ENCODE data around the gene CCR3.

Gene CCR3

DNA sequence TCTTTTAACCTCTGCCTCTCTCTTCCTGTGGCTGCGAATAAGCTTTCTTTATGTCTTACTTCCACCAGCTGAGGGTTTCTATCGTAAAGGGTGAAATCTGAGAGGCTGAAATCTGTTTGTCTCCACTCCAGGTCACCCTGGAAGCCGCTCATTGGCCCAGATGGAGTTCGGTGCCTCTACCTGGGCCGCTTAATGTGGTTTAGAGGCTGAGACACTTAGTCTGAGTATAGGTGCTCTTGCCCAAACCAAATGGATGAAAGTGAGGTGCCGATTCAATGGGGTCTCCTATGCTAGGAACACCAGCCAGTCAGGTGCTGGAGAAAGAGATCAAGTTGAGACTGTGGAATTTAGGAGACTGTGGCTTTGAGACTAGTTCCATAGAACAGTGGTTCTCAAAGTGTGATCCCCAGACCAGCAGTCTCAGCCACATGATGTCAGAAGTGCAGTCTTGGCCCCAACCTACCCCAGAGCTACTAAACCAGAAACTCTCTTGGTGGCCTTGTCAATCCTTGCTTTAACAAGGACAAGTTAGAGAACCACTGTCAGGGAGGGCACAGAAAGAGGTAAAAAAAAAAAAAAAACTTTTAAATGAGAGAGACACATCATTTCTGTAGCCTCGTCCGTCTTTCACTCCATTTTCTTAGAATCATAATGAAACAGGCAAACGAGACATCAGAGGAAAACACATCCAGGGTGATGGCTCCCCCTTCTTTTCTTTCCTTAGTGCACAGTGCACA, 56.8 kb downstream of the CCR3 start:
- no peak for DNase-seq (ENCODE audit: low read depth)

- DNase-seq (ENCODE audit: low read depth), result no peak
Measured at GRCh38 chr3:46299608-46300460, 57.6 kb downstream of the CCR3 start.

GRCh38 chr3:46300461-46300789, 58.2 kb downstream of the CCR3 start:
- DNase-seq (ENCODE audit: low read depth), result no peak

DNA sequence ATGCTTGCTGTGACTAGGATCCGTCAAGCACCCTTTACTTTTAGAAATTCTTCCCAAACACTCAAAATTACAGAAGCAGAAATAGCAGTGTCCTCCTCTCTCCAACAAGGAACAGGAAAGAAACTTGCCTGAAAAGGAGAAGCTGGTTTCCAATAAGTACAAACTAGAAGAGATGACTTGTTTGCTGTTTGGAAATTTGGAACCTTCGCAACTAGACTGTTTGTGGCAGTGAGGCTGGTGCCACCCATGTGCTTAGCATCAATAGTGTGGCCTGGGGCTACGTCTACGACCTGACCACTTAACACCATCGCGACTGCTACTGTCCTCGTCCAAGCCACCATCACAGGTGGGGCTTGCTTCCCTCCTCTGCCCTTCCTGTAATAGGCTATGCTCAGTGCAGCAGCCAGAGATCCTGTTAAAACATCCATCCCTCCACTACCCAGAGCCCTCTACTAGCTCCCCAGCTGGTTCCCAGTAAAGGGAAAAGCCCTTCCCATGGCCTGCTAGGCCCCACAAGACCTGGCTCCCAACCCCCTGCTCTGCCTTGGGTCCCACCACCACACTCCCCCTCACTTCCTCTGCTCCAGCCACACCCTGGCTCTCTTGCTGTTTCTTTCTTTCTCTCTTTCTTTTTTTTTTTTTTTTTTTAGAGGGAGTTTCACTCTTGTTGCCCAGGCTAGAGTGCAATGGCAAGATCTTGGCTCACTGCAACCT, 59.0 kb downstream of the CCR3 start:
- no peak for DNase-seq (ENCODE audit: low read depth)

DNA sequence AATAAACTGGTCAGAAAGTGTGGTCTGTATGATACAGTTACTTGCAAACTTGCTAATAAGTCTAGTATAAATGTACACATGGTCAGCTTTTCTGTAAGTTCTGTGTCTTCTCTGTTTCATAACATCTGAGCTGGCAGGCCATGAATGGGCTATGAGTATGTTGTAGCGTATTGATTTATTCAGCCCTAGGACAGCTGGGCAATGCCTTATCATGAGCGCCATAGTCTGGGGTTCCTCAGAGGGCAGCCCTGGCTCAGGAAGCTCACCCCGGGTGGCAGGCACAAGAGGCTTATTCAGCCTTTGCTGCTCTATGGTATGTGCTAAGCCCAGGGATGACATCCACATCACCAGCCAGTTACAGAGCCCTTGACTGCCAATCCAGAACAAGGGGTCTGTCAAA, 61.0 kb downstream of the CCR3 start:
- DNase-seq (ENCODE audit: low read depth), result no peak

DNA sequence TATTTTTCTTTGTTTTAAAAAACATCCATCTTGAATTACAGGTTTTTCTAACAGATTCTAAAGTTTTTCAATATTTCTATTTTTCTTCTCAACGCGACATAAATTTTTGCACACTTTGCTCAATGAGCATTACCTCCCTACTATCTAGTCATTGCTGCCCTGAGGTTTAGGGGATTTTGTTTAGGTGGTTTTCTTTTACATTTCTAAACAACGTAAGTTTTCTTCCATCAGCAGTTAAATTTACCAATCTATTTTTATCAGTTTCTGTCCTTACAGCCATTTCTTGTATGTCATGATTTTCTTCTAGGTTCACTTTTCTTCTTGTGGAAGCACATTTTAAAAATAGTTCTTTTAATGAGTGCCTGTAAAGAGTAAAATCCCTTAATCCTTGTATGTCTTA, 62.5 kb downstream of the CCR3 start:
- DNase-seq (ENCODE audit: low read depth), result no peak

- DNase-seq (ENCODE audit: low read depth), result no peak
Measured at GRCh38 chr3:46312991-46313390, 70.7 kb downstream of the CCR3 start.

GRCh38 chr3:46314517-46314916, 72.3 kb downstream of the CCR3 start:
- no peak for DNase-seq (ENCODE audit: low read depth)

DNA sequence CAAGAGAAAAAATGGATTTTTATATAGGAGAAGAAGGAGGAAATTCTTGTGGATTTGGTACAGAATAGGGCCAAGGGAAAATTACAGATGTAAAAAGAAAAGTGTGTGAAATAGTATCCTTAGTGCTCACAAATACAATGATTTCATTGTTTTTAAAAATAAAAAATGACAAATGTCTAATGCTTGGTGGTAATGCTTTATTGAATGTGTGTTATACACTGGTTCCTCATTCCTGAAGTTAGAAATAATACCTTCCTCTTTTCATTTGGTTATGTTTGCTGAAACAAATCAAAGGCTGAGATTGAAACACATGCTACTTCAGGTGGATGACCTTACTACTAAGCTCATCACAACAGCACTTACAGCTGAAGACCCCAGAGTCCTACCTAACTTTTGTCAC, 73.9 kb downstream of the CCR3 start:
- no peak for DNase-seq (ENCODE audit: low read depth)
